Muscle of leg (tissue), 11 donors: ENCODE results near the gene EXOC6B. TPM values are rescaled to one million over a fixed set of nuclear protein-coding genes. Genes with fewer than 3 reads are reported as not detected.

ENCODE experiments used
- DNase-seq: peaks from one replicate; pipeline ENCODE4 v3.0.0; 2013
- H3K27ac ChIP-seq: one replicate; pipeline ENCODE4 v1.5.1; 2013; ENCODE audit warnings: mild to moderate bottlenecking, low read length, control low read depth
- H3K27me3 ChIP-seq: one replicate; pipeline ENCODE4 v1.6.1; 2013; ENCODE audit warnings: low read length; ENCODE audit not compliant: control insufficient read depth, insufficient read depth
- H3K36me3 ChIP-seq: one replicate; pipeline ENCODE4 v1.6.1; 2013; ENCODE audit warnings: low read length; ENCODE audit not compliant: control insufficient read depth, insufficient read depth
- H3K4me1 ChIP-seq: one replicate; pipeline ENCODE4 v1.6.1; 2013; ENCODE audit warnings: low read length; ENCODE audit not compliant: control insufficient read depth, insufficient read depth
- H3K4me3 ChIP-seq: one replicate; pipeline ENCODE4 v1.5.1; 2013; ENCODE audit warnings: low read length, control low read depth
- H3K9me3 ChIP-seq: replicated peaks from 2 replicates; pipeline ENCODE4 v1.6.1; 2013; ENCODE audit warnings: low read depth, low read length; ENCODE audit not compliant: control insufficient read depth
- WGBS: methylation state at CpG from one replicate; pipeline ENCODE4 v1.1.5; 2013; ENCODE audit warnings: missing lambda C conversion rate; ENCODE audit not compliant: insufficient coverage; 5-methylcytosine and 5-hydroxymethylcytosine counted together
- polyA plus RNA-seq, 8 donors: library from polyadenylated mRNA; unstranded; fragments of 120-200 nt; gene quantifications; one replicate each; pipeline versions ENCODE4 v1.2.1 to v1.2.3, GENCODE V29; 2013; ENCODE audit warnings: inconsistent platforms in 1 of 8, low replicate concordance in 1 of 8; ENCODE audit not compliant: insufficient read length in 8 of 8, insufficient read depth in 1 of 8
- total RNA-seq: library from RNA; stranded (reverse); fragments of 120-200 nt; gene quantifications from one replicate; pipeline ENCODE4 v1.2.4, GENCODE V29; 2013

EXOC6B gene
- total and polyA plus RNA-seq, 9 donors: 8.5 to 17.1 (median 10.8) TPM

DNA sequence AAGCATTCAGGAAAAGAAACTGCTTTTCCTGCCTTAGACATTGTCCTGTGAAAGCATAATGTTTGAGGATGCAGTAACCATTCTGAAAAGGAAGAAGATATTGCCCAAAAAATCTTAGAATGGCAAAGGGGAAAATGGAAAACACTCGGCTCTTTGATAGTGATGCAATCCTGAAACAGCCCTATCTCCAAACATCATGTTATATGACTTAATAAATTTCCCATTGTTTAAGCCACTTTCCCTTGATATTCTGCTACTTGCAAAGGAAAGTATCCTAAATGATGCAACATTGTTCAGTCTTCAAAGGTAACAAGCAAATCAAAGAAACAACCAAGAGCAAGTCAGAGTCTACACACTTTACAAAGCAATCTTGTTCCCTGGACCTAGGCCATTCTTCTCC, 78.5 kb downstream of the EXOC6B start:
- WGBS: no CpG with 5 or more reads among the region's 1 CpG
- no peaks in the 10 kb centered on the region for H3K9me3 ChIP-seq
- H3K27ac ChIP-seq: no peak overlapping the region
- H3K36me3 ChIP-seq: no peaks in the 10 kb centered on the region
- H3K27me3 ChIP-seq: no peaks in the 10 kb centered on the region
- no peak overlapping the region for H3K4me3 ChIP-seq
- no peak for DNase-seq
- H3K4me1 ChIP-seq: no peaks in the 10 kb centered on the region

GRCh38 chr2:72745679-72746368, 80.0 kb downstream of the EXOC6B start:
- no peaks in the 10 kb centered on the region for H3K9me3 ChIP-seq
- peak; percentile 83 for DNase-seq
- no peaks in the 10 kb centered on the region for H3K36me3 ChIP-seq
- H3K4me3 ChIP-seq: no peak overlapping the region
- WGBS: no CpG with 5 or more reads among the region's 2 CpGs
- H3K27ac ChIP-seq: no peak overlapping the region
- no peaks in the 10 kb centered on the region for H3K27me3 ChIP-seq
- no peaks in the 10 kb centered on the region for H3K4me1 ChIP-seq

GRCh38 chr2:72744049-72744448, 81.8 kb downstream of the EXOC6B start:
- Histone ChIP-seq H3K36me3 (peaks cover 4% of the 10 kb centered on the region), H3K27me3 (no peaks in the 10 kb centered on the region), H3K27ac (no peak overlapping the region), H3K4me3 (no peak overlapping the region), H3K4me1 (no peaks in the 10 kb centered on the region), H3K9me3 (no peaks in the 10 kb centered on the region)
- DNase-seq: peak; percentile 24

DNA sequence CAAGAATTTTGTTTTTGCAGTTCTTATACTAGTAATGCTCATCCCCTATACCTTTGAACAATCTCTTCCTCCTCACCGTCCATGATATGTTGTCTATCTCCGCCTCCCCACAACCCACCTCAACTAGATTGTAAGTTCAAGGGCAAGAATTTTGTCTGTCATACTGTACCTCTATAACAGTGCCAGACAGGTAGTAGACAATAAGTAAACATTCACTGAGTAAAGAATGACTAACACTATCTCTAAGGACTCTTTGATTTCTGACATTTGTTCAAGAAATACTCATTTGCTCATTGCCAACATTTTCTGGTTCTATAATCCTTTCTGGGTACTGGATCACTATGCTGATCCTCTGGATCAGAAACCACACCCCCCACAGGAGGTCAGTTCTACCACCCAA, 82.4 kb downstream of the EXOC6B start:
- Histone ChIP-seq H3K27ac (no peak overlapping the region), H3K9me3 (no peaks in the 10 kb centered on the region), H3K27me3 (no peaks in the 10 kb centered on the region), H3K36me3 (peaks cover 4% of the 10 kb centered on the region), H3K4me1 (no peaks in the 10 kb centered on the region), H3K4me3 (no peak overlapping the region)
- WGBS: no CpG with 5 or more reads among the region's 2 CpGs
- DNase-seq: no peak

DNA sequence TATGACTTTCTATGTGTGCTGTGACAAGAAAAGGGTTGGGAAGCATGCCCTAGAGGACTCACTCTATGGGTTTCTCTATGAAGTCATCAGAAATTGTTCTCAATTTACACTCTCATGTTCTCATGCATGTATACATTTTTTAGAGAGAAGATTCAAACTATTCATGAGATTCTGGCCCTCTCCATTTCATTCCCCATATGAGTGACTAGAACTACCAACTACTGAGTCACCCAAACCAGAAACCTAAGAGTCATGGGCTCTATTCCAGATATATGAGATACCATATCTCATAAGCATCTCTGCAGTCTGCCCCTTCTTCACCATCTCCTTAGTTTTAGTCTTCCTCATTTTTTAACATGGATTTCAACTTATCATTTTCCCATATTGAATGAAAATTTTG, 87.7 kb downstream of the EXOC6B start:
- H3K36me3 ChIP-seq: peaks cover 4% of the 10 kb centered on the region
- H3K4me3 ChIP-seq: no peak overlapping the region
- no peaks in the 10 kb centered on the region for H3K9me3 ChIP-seq
- no peak overlapping the region for H3K27ac ChIP-seq
- H3K27me3 ChIP-seq: no peaks in the 10 kb centered on the region
- no peak for DNase-seq
- no peaks in the 10 kb centered on the region for H3K4me1 ChIP-seq

- Histone ChIP-seq H3K9me3 (no peaks in the 10 kb centered on the region), H3K36me3 (no peaks in the 10 kb centered on the region), H3K4me3 (no peak overlapping the region), H3K27ac (no peak overlapping the region), H3K4me1 (no peaks in the 10 kb centered on the region), H3K27me3 (no peaks in the 10 kb centered on the region)
- no CpG with 5 or more reads among the region's 2 CpGs for WGBS
- DNase-seq: no peak
Measured at GRCh38 chr2:72734432-72734831, 91.4 kb downstream of the EXOC6B start.

GRCh38 chr2:72731116-72731515, 94.7 kb downstream of the EXOC6B start:
- H3K36me3 ChIP-seq: no peaks in the 10 kb centered on the region
- no peaks in the 10 kb centered on the region for H3K4me1 ChIP-seq
- H3K27ac ChIP-seq: no peak overlapping the region
- peak; percentile 64 for DNase-seq
- H3K4me3 ChIP-seq: no peak overlapping the region
- H3K27me3 ChIP-seq: no peaks in the 10 kb centered on the region
- no peaks in the 10 kb centered on the region for H3K9me3 ChIP-seq
- no CpG with 5 or more reads among the region's 2 CpGs for WGBS

DNA sequence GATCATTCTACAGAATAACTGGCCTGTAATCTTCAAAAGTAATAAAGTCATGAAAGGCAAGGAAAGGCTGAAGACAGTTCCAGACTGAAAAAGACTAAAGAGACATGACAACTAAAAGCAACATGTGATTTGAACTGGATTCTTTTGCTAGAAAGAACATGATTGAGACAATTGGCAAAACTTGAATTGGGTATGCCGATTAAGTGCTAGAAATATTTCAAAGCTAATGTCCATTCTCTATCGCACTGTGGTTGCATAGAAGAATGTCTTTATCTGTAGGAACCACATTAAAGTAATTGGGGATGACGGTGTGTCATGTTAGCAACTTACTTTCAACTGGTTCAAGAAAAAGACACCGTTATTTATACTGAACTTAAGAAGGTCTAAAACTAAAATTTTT, 98.5 kb downstream of the EXOC6B start:
- 80% methylated on average over 1 of the region's 4 CpGs for WGBS
- H3K4me1 ChIP-seq: no peaks in the 10 kb centered on the region
- no peak for DNase-seq
- no peak overlapping the region for H3K4me3 ChIP-seq
- no peaks in the 10 kb centered on the region for H3K27me3 ChIP-seq
- no peaks in the 10 kb centered on the region for H3K36me3 ChIP-seq
- no peaks in the 10 kb centered on the region for H3K9me3 ChIP-seq
- H3K27ac ChIP-seq: no peak overlapping the region

- Histone ChIP-seq H3K9me3 (no peaks in the 10 kb centered on the region), H3K36me3 (no peaks in the 10 kb centered on the region), H3K4me1 (no peaks in the 10 kb centered on the region), H3K27ac (no peak overlapping the region), H3K4me3 (no peak overlapping the region), H3K27me3 (no peaks in the 10 kb centered on the region)
- no peak for DNase-seq
- WGBS: no CpG with 5 or more reads among the region's 3 CpGs
Measured at GRCh38 chr2:72723769-72724370, 102.0 kb downstream of the EXOC6B start.

GRCh38 chr2:72722492-72723070, 103.3 kb downstream of the EXOC6B start:
- peak; percentile 20 for DNase-seq
- no peaks in the 10 kb centered on the region for H3K27me3 ChIP-seq
- WGBS: no CpG with 5 or more reads among the region's 3 CpGs
- H3K9me3 ChIP-seq: no peaks in the 10 kb centered on the region
- H3K4me1 ChIP-seq: no peaks in the 10 kb centered on the region
- no peak overlapping the region for H3K27ac ChIP-seq
- H3K4me3 ChIP-seq: no peak overlapping the region
- H3K36me3 ChIP-seq: no peaks in the 10 kb centered on the region
